H1 (cell line): Measurements from ENCODE around the gene ZNF726. TPM values are rescaled to one million over a fixed set of nuclear protein-coding genes. Genes with fewer than 3 reads are reported as not detected.

Source experiments
- BCL11A ChIP-seq, 2 experiments: IDR thresholded peaks; one replicate each; pipeline ENCODE4 v1.6.1; 2011; ENCODE audit warnings: low read depth in 2 of 2, low read length in 2 of 2, mild to moderate bottlenecking in 2 of 2
- CEBPB ChIP-seq: IDR thresholded peaks from 2 replicates; pipeline ENCODE4 v1.6.1; 2012; ENCODE audit warnings: low read depth, low read length
- CHD7 ChIP-seq: fragments of 300-600 bp; sonication (generic); IDR thresholded peaks from 2 replicates; pipeline ENCODE4 v1.7.1; 2012; ENCODE audit warnings: low read length, moderate library complexity, mild to moderate bottlenecking, inconsistent platforms; ENCODE audit not compliant: insufficient replicate concordance
- GABPA ChIP-seq: IDR thresholded peaks from 2 replicates; pipeline ENCODE4 v1.6.1; 2011; ENCODE audit warnings: mild to moderate bottlenecking, low read length, moderate library complexity, borderline replicate concordance; ENCODE audit not compliant: insufficient read depth
- KDM1A ChIP-seq: fragments of 200-600, 300-600 bp; sonication (generic); IDR thresholded peaks from 2 replicates; pipeline ENCODE4 v1.7.1; 2016; ENCODE audit warnings: mild to moderate bottlenecking, low read length, borderline replicate concordance
- NANOG ChIP-seq: IDR thresholded peaks from 2 replicates; pipeline ENCODE4 v1.6.1; 2011; ENCODE audit warnings: low read length, low read depth, mild to moderate bottlenecking, inconsistent platforms; ENCODE audit not compliant: insufficient read depth, poor library complexity, severe bottlenecking
- RFX5 ChIP-seq: IDR thresholded peaks from 2 replicates; pipeline ENCODE4 v1.6.1; 2011; ENCODE audit warnings: low read depth, low read length, improper control_type of control experiment, borderline replicate concordance
- USF2 ChIP-seq: IDR thresholded peaks from 2 replicates; pipeline ENCODE4 v1.6.1; 2011; ENCODE audit warnings: low read length, improper control_type of control experiment
- polyA plus RNA-seq, 7 experiments: library from polyadenylated mRNA; depleted of rRNA in 3 of 7; stranded (reverse) in 5 of 7; unstranded in 2 of 7; fragments of >200 nt in 5 of 7; fragments of 200-250 nt in 2 of 7; gene quantifications; 1 replicate in 5 of 7; 2 replicates in 1 of 7; 4 replicates in 1 of 7; pipeline versions ENCODE4 v1.2.1 to v1.2.3, GENCODE V29; 2011 to 2013; ENCODE audit warnings: missing spikeins in 2 of 7, mixed read lengths in 2 of 7
- total RNA-seq: library from RNA; stranded (reverse); fragmentation: NEBNext Ultra II Directional; extraction: Animal tissue kit (Norgen Biotek cat#: 25700); gene quantifications from 2 replicates; pipeline ENCODE4 v1.2.1, GENCODE V29; 2021

Gene ZNF726
- total and polyA plus RNA-seq, 2 of the 8 experiments (the other 6 are each of a cell fraction or from before 2014, with no cell fraction given) = not detected

DNA sequence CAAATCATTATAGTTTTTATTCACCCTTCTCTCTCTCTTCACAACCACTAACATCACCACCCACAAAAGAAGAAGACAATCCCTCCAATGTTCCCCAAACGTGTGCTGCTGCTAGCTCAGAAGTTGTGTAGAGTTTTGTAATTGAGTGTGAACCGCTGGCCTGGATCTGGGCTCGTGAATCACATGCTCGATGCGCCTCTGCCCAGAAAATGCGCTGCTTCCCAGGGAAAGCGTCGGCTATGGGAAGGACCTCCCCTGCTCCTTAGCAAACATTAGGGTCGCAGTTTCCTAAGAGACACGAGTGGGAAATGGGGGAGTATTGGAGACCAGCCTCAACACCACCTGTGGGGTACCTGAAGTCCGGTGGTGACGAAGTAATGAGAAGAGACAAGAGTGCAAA is 38.4 kb upstream of the ZNF726 start (continued):
- TF ChIP-seq CHD7 = no peak
- no peak for TF ChIP-seq CEBPB
- TF ChIP-seq USF2 = no peak
- no peak for TF ChIP-seq RFX5
- no peak for TF ChIP-seq GABPA
- no peak for TF ChIP-seq KDM1A
- TF ChIP-seq NANOG = no peak
- TF ChIP-seq BCL11A (IDR thresholded peaks at IDR 0.05; ENCODE audit: low read depth in 2 of 2, low read length in 2 of 2) = no peak
- TF ChIP-seq, all 59 proteins: peak for 0
